ENCODE data around the gene TEN1. TPM values are rescaled to one million over a fixed set of nuclear protein-coding genes. Genes with fewer than 3 reads are reported as not detected.
A peak's percentile ranks its signal among the peaks of the same experiment; 100 is the strongest.

Gene TEN1
- total and polyA plus RNA-seq, 5 donors, result 8.5 to 22.5 (median 10.9) TPM

GRCh38 chr17:75976175-75976848, 2.7 kb upstream of the TEN1 start:
- no peak overlapping the region for H3K27ac ChIP-seq (ENCODE audit: low read length)
- H3K4me1 ChIP-seq (ENCODE audit: control insufficient read depth, insufficient read depth, low read length), result peaks cover 2% of the 10 kb centered on the region
- 48% methylated on average over 9 of the region's 9 CpGs for WGBS
- H3K4me3 ChIP-seq (ENCODE audit: low read length), result peak overlapping the region; percentile 24
- no peak for DNase-seq
- intact Hi-C loops (cut with DNase I), result no loop called here
- H3K27me3 ChIP-seq (ENCODE audit: control insufficient read depth, insufficient read depth), result no peaks in the 10 kb centered on the region
- ATAC-seq, result no peak
- no peaks in the 10 kb centered on the region for H3K9me3 ChIP-seq (ENCODE audit: control insufficient read depth, low read length)

- intact Hi-C loops (cut with DNase I), result no loop called here
- peak overlapping the region; percentile 85 for H3K4me3 ChIP-seq (ENCODE audit: low read length)
- no peak for DNase-seq
- H3K9me3 ChIP-seq (ENCODE audit: control insufficient read depth, low read length), result no peaks in the 10 kb centered on the region
- H3K27me3 ChIP-seq (ENCODE audit: control insufficient read depth, insufficient read depth), result no peaks in the 10 kb centered on the region
- peaks cover 3% of the 10 kb centered on the region for H3K4me1 ChIP-seq (ENCODE audit: control insufficient read depth, insufficient read depth, low read length)
- ATAC-seq, result peak; percentile 41 to 61
- H3K27ac ChIP-seq (ENCODE audit: low read length), result peak overlapping the region; percentile 99
- 4% methylated on average over 19 of the region's 19 CpGs for WGBS
Observed at GRCh38 chr17:75979705-75980187, 706 bp downstream of the TEN1 start.

DNA sequence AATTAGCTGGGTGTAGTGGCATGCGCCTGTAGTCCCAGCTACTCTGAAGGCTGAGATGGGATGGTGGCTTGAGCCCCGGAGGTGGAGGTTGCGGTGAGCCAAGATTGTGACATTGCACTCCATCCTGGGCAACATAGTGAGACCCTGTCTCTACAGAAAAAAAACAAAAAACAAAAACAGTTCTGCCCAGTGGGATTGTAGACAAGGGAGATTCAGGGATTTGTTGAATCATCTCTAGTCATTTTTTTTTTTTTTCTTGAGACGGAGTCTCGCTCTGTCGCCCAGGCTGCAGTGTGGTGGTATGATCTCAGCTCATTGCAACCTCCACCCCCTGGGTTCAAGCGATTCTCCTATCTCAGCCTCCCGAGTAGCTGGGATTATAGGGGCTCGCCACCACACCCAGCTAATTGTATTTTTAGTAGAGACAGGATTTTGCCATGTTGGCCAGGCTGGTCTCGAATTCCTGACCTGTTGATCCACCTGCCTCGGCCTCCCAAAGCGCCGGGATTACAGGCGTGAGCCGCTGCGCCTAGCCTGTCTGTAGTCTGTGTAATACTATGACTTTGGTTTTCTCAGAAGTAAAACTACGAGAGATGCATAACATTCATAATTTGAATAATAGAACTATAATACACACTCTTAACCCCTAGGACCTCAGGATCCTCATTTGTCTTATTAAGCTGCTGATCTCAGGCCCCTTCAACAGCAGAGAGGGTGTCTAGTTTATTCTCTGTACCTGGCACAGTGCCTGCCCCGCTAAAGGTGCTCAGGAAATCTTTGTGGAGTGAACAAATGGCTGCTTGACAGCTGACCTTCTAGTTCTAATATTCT, 1.4 kb downstream of the TEN1 start:
- 86% methylated on average over 18 of the region's 18 CpGs for WGBS
- ATAC-seq, result no peak
- Histone ChIP-seq H3K9me3 (ENCODE audit: control insufficient read depth, low read length) (no peaks in the 10 kb centered on the region), H3K27ac (ENCODE audit: low read length) (peak overlapping the region; percentile 99), H3K4me1 (ENCODE audit: control insufficient read depth, insufficient read depth, low read length) (peaks cover 4% of the 10 kb centered on the region), H3K4me3 (ENCODE audit: low read length) (peak overlapping the region; percentile 85), H3K27me3 (ENCODE audit: control insufficient read depth, insufficient read depth) (no peaks in the 10 kb centered on the region)
- intact Hi-C loops (cut with DNase I), result no loop called here
- DNase-seq, result no peak

DNA sequence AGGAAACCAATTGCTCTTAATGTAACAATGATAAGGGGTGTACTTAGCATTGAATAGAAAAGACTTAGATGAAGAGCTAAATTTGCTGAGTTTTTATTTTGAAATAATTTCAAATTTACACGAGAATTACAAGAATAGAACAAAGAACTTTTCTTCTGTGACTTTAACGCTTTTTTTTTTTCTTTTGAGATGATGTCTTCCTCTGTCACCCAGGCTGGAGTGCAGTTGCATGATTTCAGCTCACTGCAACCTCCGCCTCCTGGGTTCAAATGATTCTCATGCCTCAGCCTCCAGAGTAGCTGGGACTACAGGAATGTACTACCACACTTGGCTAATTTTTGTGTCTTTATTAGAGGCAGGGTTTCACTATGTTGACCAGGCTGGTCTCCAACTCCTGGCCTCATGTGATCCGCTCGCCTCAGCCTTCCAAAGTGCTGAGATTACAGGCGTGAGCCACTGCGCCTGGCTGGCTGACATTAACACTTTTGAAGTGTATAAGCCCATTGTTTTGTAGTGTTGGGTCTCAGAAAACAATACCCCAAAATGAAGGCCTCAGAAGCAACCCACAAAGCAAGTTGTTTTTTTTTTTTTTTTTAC, 2.1 kb downstream of the TEN1 start:
- Histone ChIP-seq H3K27ac (ENCODE audit: low read length) (peak overlapping the region; percentile 61), H3K27me3 (ENCODE audit: control insufficient read depth, insufficient read depth) (no peaks in the 10 kb centered on the region), H3K9me3 (ENCODE audit: control insufficient read depth, low read length) (no peaks in the 10 kb centered on the region), H3K4me3 (ENCODE audit: low read length) (no peak overlapping the region), H3K4me1 (ENCODE audit: control insufficient read depth, insufficient read depth, low read length) (peaks cover 4% of the 10 kb centered on the region)
- ATAC-seq, result no peak
- DNase-seq, result peak in 2 of 3 donors; percentile 61 to 73
- WGBS, result 60% methylated on average over 7 of the region's 7 CpGs
- intact Hi-C loops (cut with DNase I), result no loop called here

DNA sequence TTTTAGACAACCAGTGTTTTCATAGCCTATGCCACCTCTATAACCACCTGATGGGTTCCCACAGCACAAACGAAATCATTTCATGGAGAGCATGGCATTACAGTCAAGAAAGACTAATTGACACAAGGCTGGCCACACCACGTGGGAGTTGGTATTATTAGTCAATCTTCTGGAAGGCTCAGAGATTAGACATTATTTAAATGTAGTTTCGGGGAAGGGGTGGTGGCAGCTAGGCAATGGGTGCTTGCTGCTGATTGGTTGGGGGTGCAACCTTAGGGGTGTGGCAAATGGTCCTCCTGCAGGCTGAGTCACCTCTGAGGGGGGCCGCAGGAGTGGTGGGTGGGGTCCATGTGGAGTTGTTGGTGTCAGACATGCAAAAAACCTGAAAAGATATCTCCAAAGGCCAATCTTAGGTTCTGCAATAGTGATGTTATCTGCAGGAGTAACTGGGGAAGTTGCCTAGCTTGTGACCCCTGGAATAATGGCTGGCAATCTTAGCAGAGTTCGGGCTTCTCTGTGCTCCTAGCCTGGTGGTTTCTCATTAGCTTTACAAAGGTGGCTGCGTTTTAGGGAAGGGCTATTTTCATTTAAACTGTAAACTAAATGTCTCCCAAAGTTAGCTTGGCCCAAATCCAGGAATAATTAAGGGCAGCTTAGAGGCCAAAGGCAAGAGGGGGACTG, 4.6 kb downstream of the TEN1 start:
- DNase-seq, result peak in 1 of 3 donors; percentile 48
- Histone ChIP-seq H3K27ac (ENCODE audit: low read length) (peak overlapping the region; percentile 48), H3K4me1 (ENCODE audit: control insufficient read depth, insufficient read depth, low read length) (peaks cover 4% of the 10 kb centered on the region), H3K4me3 (ENCODE audit: low read length) (no peak overlapping the region), H3K9me3 (ENCODE audit: control insufficient read depth, low read length) (no peaks in the 10 kb centered on the region), H3K27me3 (ENCODE audit: control insufficient read depth, insufficient read depth) (no peaks in the 10 kb centered on the region)
- no peak for ATAC-seq
- WGBS, result 64% methylated on average over 6 of the region's 6 CpGs
- intact Hi-C loops (cut with DNase I), result no loop called here

- H3K9me3 ChIP-seq (ENCODE audit: control insufficient read depth, low read length), result no peaks in the 10 kb centered on the region
- H3K27me3 ChIP-seq (ENCODE audit: control insufficient read depth, insufficient read depth), result no peaks in the 10 kb centered on the region
- 89% methylated on average over 4 of the region's 4 CpGs for WGBS
- intact Hi-C loops (cut with DNase I), result no loop called here
- no peak for DNase-seq
- no peak for ATAC-seq
- H3K27ac ChIP-seq (ENCODE audit: low read length), result no peak overlapping the region
- no peak overlapping the region for H3K4me3 ChIP-seq (ENCODE audit: low read length)
- H3K4me1 ChIP-seq (ENCODE audit: control insufficient read depth, insufficient read depth, low read length), result peaks cover 2% of the 10 kb centered on the region
Observed at GRCh38 chr17:75985986-75986385, 6.9 kb downstream of the TEN1 start.

GRCh38 chr17:75987041-75987440, 8.0 kb downstream of the TEN1 start:
- H3K27ac ChIP-seq (ENCODE audit: low read length), result no peak overlapping the region
- no peak for DNase-seq
- 75% methylated on average over 4 of the region's 4 CpGs for WGBS
- H3K27me3 ChIP-seq (ENCODE audit: control insufficient read depth, insufficient read depth), result no peaks in the 10 kb centered on the region
- ATAC-seq, result no peak
- H3K4me1 ChIP-seq (ENCODE audit: control insufficient read depth, insufficient read depth, low read length), result peaks cover 2% of the 10 kb centered on the region
- intact Hi-C loops (cut with DNase I), result no loop called here
- no peaks in the 10 kb centered on the region for H3K9me3 ChIP-seq (ENCODE audit: control insufficient read depth, low read length)
- H3K4me3 ChIP-seq (ENCODE audit: low read length), result no peak overlapping the region

DNA sequence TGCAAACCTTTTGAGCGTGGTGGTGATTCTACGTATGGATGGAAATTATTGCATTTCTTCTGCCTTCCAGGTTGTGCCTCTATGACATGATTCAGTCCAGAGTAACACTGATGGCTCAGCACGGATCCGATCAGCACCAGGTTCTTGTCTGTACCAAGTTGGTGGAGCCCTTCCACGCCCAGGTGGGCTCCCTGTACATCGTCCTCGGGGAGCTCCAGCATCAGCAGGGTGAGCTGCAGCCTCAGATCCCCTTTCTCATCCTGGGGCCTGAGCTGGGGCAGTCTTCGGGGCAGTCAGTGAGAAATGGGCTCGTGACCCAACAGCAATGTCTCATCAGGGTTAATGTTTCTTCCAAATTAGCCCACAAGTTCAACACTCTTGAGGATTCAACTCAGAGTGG, 12.4 kb downstream of the TEN1 start:
- ATAC-seq (no peak), DNase-seq (no peak)
- WGBS, result 95% methylated on average over 9 of the region's 9 CpGs
- H3K27ac ChIP-seq (ENCODE audit: low read length), result no peak overlapping the region
- H3K9me3 ChIP-seq (ENCODE audit: control insufficient read depth, low read length), result no peaks in the 10 kb centered on the region
- no peaks in the 10 kb centered on the region for H3K4me1 ChIP-seq (ENCODE audit: control insufficient read depth, insufficient read depth, low read length)
- intact Hi-C loops (cut with DNase I), result loop anchor here in 1 of 4 donors (10.0 kb wide), 1 partner anchor 47 kb away; the partner anchor contains the start of gene FBF1
- H3K4me3 ChIP-seq (ENCODE audit: low read length), result no peak overlapping the region
- H3K27me3 ChIP-seq (ENCODE audit: control insufficient read depth, insufficient read depth), result no peaks in the 10 kb centered on the region

DNA sequence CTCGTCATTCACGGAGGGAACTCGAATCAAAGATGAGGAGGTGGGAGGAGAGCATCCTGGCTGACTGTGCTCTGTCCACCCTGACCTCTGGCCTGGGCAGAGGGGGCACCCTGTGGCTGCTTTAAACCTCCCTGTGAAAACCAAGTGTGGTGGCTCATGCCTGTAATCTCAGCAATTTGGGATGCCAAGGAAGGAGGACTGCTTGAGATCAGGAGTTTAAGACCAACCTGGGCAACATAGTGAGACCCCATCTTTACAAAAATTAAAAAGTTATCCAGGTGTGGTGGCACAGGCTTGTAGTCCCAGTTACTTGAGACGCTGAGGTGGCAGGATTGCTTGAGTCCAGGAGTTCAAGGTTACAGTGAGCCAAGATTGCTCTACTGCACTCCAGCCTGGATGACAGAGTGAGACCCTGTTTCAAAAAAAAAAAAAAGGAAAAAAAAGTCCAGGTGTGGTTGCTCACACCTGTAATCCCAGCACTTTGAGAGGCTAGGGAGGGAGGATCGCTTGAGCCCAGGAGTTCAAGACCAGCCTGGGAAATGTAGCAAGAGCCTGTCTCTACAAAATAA, 15.8 kb downstream of the TEN1 start:
- H3K27me3 ChIP-seq (ENCODE audit: control insufficient read depth, insufficient read depth), result no peaks in the 10 kb centered on the region
- WGBS, result 90% methylated on average over 5 of the region's 5 CpGs
- peaks cover 3% of the 10 kb centered on the region for H3K4me1 ChIP-seq (ENCODE audit: control insufficient read depth, insufficient read depth, low read length)
- no peaks in the 10 kb centered on the region for H3K9me3 ChIP-seq (ENCODE audit: control insufficient read depth, low read length)
- ATAC-seq (no peak), DNase-seq (no peak)
- intact Hi-C loops (cut with DNase I), result loop anchor here in 1 of 4 donors (10.0 kb wide), 1 partner anchor 50 kb away; the partner anchor contains the start of gene FBF1
- no peak overlapping the region for H3K27ac ChIP-seq (ENCODE audit: low read length)
- no peak overlapping the region for H3K4me3 ChIP-seq (ENCODE audit: low read length)

DNA sequence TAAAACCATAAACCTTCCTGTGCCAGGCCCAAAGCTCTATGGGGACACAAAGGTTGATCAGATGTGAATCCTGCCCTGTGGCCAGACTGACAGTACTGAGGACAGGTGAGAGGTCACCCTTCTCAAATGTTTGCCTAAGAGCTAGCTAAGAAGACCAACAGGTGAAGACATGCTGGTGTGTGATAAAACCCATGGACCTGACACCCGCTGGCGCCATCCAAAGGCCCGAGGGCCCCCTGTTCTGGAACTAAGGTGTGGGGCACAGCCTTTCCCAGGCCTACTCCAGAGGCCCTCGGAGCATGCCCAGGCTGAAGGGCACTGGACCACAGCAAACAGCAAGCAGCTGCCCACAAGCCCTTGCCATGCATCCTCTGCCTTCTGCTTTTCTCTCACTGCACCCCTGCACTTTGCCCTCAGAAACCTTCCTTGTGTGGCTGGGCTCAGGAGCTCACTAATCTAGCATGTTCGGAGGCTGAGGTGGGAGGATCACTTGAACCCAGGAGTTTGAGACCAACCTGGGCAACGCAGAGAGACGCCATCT, 16.4 kb downstream of the TEN1 start:
- no peak for ATAC-seq

More for the DNA sequence above, 16.4 kb downstream of the TEN1 start:
- Histone ChIP-seq H3K9me3 (ENCODE audit: control insufficient read depth, low read length) (no peaks in the 10 kb centered on the region), H3K27ac (ENCODE audit: low read length) (no peak overlapping the region), H3K4me1 (ENCODE audit: control insufficient read depth, insufficient read depth, low read length) (peaks cover 3% of the 10 kb centered on the region), H3K4me3 (ENCODE audit: low read length) (no peak overlapping the region), H3K27me3 (ENCODE audit: control insufficient read depth, insufficient read depth) (no peaks in the 10 kb centered on the region)
- peak in 1 of 3 donors; percentile 9 for DNase-seq
- intact Hi-C loops (cut with DNase I), result loop anchor here in 1 of 4 donors (10.0 kb wide), 1 partner anchor 51 kb away; the partner anchor contains the start of gene FBF1
- WGBS, result 97% methylated on average over 7 of the region's 7 CpGs
